HL-60/S4 (cell line): Measurements from ENCODE around the gene ADH1C.
"Not testable (repeated sequence)": the region's sequence is repeated elsewhere in the genome, so short reads cannot be mapped to it uniquely, and the experiment has no call there.

Source experiments
- in situ Hi-C: fragments of 300-500 bp; cut with MboI; formaldehyde crosslinking; loops from 2 replicates; pipeline ENCODE4 v1.14.3; 2022; ENCODE audit warnings: low sequenced_read_pairs

Gene ADH1C

GRCh38 chr4:99359480-99360204, 7.1 kb upstream of the ADH1C start:
- in situ Hi-C loops = no loop called here

GRCh38 chr4:99357948-99358347, 5.4 kb upstream of the ADH1C start:
- in situ Hi-C loops = no loop called here

GRCh38 chr4:99356992-99357391, 4.4 kb upstream of the ADH1C start:
- in situ Hi-C loops = no loop called here

GRCh38 chr4:99356149-99356548, 3.6 kb upstream of the ADH1C start:
- in situ Hi-C loops = not testable (repeated sequence)

GRCh38 chr4:99351487-99351886, 1.1 kb downstream of the ADH1C start:
- in situ Hi-C loops = no loop called here

GRCh38 chr4:99349338-99349737, 3.2 kb downstream of the ADH1C start:
- in situ Hi-C loops = no loop called here

- in situ Hi-C loops = not testable (repeated sequence)
Observed at GRCh38 chr4:99342624-99343023, 9.9 kb downstream of the ADH1C start.

GRCh38 chr4:99341426-99341825, 11.1 kb downstream of the ADH1C start:
- in situ Hi-C loops = no loop called here

- in situ Hi-C loops = no loop called here
Observed at GRCh38 chr4:99339172-99339571, 13.4 kb downstream of the ADH1C start.

GRCh38 chr4:99336553-99336952, 16.0 kb downstream of the ADH1C start:
- in situ Hi-C loops = no loop called here

GRCh38 chr4:99334880-99335279, 17.7 kb downstream of the ADH1C start:
- in situ Hi-C loops = no loop called here

GRCh38 chr4:99330648-99331047, 21.9 kb downstream of the ADH1C start:
- in situ Hi-C loops = no loop called here

- in situ Hi-C loops = no loop called here
Observed at GRCh38 chr4:99329876-99330275, 22.7 kb downstream of the ADH1C start.

- in situ Hi-C loops = no loop called here
Observed at GRCh38 chr4:99324979-99325378, 27.6 kb downstream of the ADH1C start.

- in situ Hi-C loops = no loop called here
Observed at GRCh38 chr4:99324361-99324760, 28.2 kb downstream of the ADH1C start.

GRCh38 chr4:99323756-99324155, 28.8 kb downstream of the ADH1C start:
- in situ Hi-C loops = no loop called here

GRCh38 chr4:99321241-99322191, 31.0 kb downstream of the ADH1C start, which contains the start of gene ADH1B:
ADH1B (minus strand) TSS chr4:99321401; CDS start chr4:99321331, 70 bp downstream.
- in situ Hi-C loops = no loop called here

GRCh38 chr4:99317811-99318210, 34.7 kb downstream of the ADH1C start:
- in situ Hi-C loops = not testable (repeated sequence)

- in situ Hi-C loops = no loop called here
Observed at GRCh38 chr4:99317354-99317753, 35.2 kb downstream of the ADH1C start.

GRCh38 chr4:99315839-99316238, 36.7 kb downstream of the ADH1C start:
- in situ Hi-C loops = no loop called here

GRCh38 chr4:99314211-99314610, 38.3 kb downstream of the ADH1C start:
- in situ Hi-C loops = no loop called here

GRCh38 chr4:99310389-99310788, 42.2 kb downstream of the ADH1C start:
- in situ Hi-C loops = no loop called here
